GM23338 (cell line): ENCODE results near the gene QRICH1. TPM values are rescaled to one million over a fixed set of nuclear protein-coding genes. Genes with fewer than 3 reads are reported as not detected.
A peak's percentile ranks its signal among the peaks of the same experiment; 100 is the strongest.

Experiments used
- ATAC-seq: fragments of 200-7000 bp; cut with Tn5 transposase; 3 replicates; pipeline ENCODE4 v1.9.1; 2020
- DNase-seq: peaks from one replicate; pipeline ENCODE4 v3.0.0-alpha.2; 2015; ENCODE audit warnings: low spot score
- H2AFZ ChIP-seq: fragments of 200-600 bp; sonication (generic); 2 replicates; pipeline ENCODE4 v1.8.0; 2016; ENCODE audit warnings: antibody characterized with exemption, mild to moderate bottlenecking, moderate library complexity
- H3F3A ChIP-seq: fragments of 200-600 bp; sonication (generic); replicated peaks from 2 replicates; pipeline ENCODE4 v1.8.0; 2017; ENCODE audit warnings: antibody characterized with exemption, mixed run types, low read depth
- H3K27ac ChIP-seq: fragments of 200-600 bp; sonication (generic); 2 replicates; pipeline ENCODE4 v1.6.1; 2016; ENCODE audit warnings: low read depth
- H3K27me3 ChIP-seq: fragments of 200-600 bp; sonication (generic); 2 replicates; pipeline ENCODE4 v1.8.0; 2016; ENCODE audit warnings: mild to moderate bottlenecking, mixed run types, moderate library complexity; ENCODE audit not compliant: insufficient read depth
- H3K36me3 ChIP-seq: fragments of 200-600 bp; sonication (generic); 2 replicates; pipeline ENCODE4 v1.8.0; 2016; ENCODE audit warnings: mild to moderate bottlenecking; ENCODE audit not compliant: insufficient read depth
- H3K4me1 ChIP-seq: fragments of 200-600 bp; sonication (generic); 2 replicates; pipeline ENCODE4 v1.8.0; 2016; ENCODE audit warnings: mild to moderate bottlenecking, moderate library complexity; ENCODE audit not compliant: insufficient read depth
- H3K4me2 ChIP-seq: fragments of 200-600 bp; sonication (generic); 2 replicates; pipeline ENCODE4 v1.7.1; 2017; ENCODE audit warnings: mixed run types
- H3K4me3 ChIP-seq: fragments of 200-600 bp; sonication (generic); 2 replicates; pipeline ENCODE4 v1.6.1; 2016; ENCODE audit warnings: mixed run types
- H3K79me2 ChIP-seq: fragments of 200-600 bp; sonication (generic); replicated peaks from 2 replicates; pipeline ENCODE4 v1.8.0; 2017; ENCODE audit warnings: mild to moderate bottlenecking; ENCODE audit not compliant: insufficient read depth
- H3K9me2 ChIP-seq: fragments of 200-600 bp; sonication (generic); 2 replicates; pipeline ENCODE4 v1.8.0; 2017; ENCODE audit not compliant: insufficient read depth
- H4K20me1 ChIP-seq: fragments of 200-600 bp; sonication (generic); replicated peaks from 2 replicates; pipeline ENCODE4 v1.8.0; 2017; ENCODE audit warnings: mild to moderate bottlenecking; ENCODE audit not compliant: insufficient read depth
- H3K27ac Mint-ChIP-seq: 2 replicates; pipeline ENCODE4 v1.8.0; 2020; ENCODE audit warnings: inconsistent platforms, mild to moderate bottlenecking, moderate library complexity, mixed read lengths
- H3K27me3 Mint-ChIP-seq: 3 replicates; pipeline ENCODE4 v1.8.0; 2022; ENCODE audit warnings: low read depth, mild to moderate bottlenecking, moderate library complexity, mixed read lengths, inconsistent platforms; ENCODE audit not compliant: insufficient read depth, poor library complexity
- H3K36me3 Mint-ChIP-seq: 3 replicates; pipeline ENCODE4 v1.8.0; 2021; ENCODE audit warnings: low read depth, mild to moderate bottlenecking, inconsistent platforms, moderate library complexity, mixed read lengths
- H3K4me1 Mint-ChIP-seq: 3 replicates; pipeline ENCODE4 v1.8.0; 2020; ENCODE audit warnings: mild to moderate bottlenecking, inconsistent platforms, mixed read lengths
- H3K4me3 Mint-ChIP-seq: 3 replicates; pipeline ENCODE4 v1.8.0; 2021; ENCODE audit warnings: moderate library complexity, mild to moderate bottlenecking, inconsistent platforms, mixed read lengths
- H3K9me3 Mint-ChIP-seq: 3 replicates; pipeline ENCODE4 v1.8.0; 2020; ENCODE audit warnings: moderate library complexity, mild to moderate bottlenecking, inconsistent platforms, mixed read lengths
- CREB1 ChIP-seq: fragments of 250-450 bp; sonication (Bioruptor Pico); IDR thresholded peaks from 2 replicates; pipeline ENCODE4 v1.5.0; 2020; ENCODE audit warnings: low read depth, mild to moderate bottlenecking, moderate library complexity
- EZH2phosphoT487 ChIP-seq: fragments of 200-600 bp; sonication (generic); IDR thresholded peaks from one replicate; pipeline ENCODE4 v1.8.1; 2018; ENCODE audit warnings: antibody characterized with exemption; ENCODE audit not compliant: unreplicated experiment
- polyA plus RNA-seq: library from polyadenylated mRNA; unstranded; fragments of >200 nt; fragmentation: Nextera tagmentation; extraction: Ambion mirVana; gene quantifications from 2 replicates; pipeline ENCODE4 v1.2.1, GENCODE V29; 2016
- total RNA-seq: library from RNA; depleted of rRNA; stranded (reverse); fragments of >200 nt; shearing (Covaris generic); gene quantifications from 2 replicates; pipeline ENCODE4 v1.2.3, GENCODE V29; 2014
- TF ChIP-seq, protein P1 (sequence below): IDR thresholded peaks from 2 replicates; pipeline ENCODE4 v1.6.1; 2016; ENCODE audit warnings: antibody characterized with exemption
- TF ChIP-seq, protein P2 (sequence below): fragments of 250-450 bp; sonication (Bioruptor Pico); IDR thresholded peaks from 2 replicates; pipeline ENCODE4 v1.5.0; 2020; ENCODE audit warnings: mild to moderate bottlenecking, moderate library complexity
- TF ChIP-seq, protein P3 (sequence below): IDR thresholded peaks from one replicate; pipeline ENCODE4 v1.6.1; 2018; ENCODE audit warnings: antibody characterized with exemption; ENCODE audit not compliant: unreplicated experiment
- TF ChIP-seq, protein P4 (sequence below), 2 experiments: fragments of 200-600 bp in 1 of 2; sonication (generic) in 1 of 2; conservative IDR thresholded peaks; 2 replicates each; pipeline versions ENCODE4 v1.5.1 to v1.6.1; 2016 to 2017; ENCODE audit warnings: antibody characterized with exemption in 2 of 2, low read depth in 2 of 2, mild to moderate bottlenecking in 2 of 2, moderate library complexity in 1 of 2

QRICH1 gene
- total and polyA plus RNA-seq, 2 experiments from 2014 or later, result 66.9 to 149 TPM

DNA sequence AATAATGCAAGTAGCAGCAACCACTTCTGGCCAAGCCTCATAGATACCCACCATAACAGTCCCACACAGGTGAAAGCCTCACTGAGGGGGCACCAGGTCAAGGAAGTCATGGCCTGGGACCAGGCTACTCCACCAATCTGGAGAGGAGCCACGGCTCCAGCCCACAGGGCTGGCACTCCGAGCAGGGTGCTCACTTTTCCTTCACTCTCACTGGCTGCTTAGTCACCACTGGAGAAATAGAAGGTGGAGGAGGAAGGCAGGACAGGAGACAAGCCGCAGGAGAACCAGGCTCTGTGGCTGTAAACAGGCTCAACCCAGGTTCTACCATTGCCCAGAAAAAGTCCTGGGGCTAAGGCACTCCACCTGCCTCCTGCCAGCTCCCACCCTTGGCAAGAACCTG, 25.6 kb upstream of the QRICH1 start:
- no peak overlapping the region for H3K27ac ChIP-seq
- H3K4me1 ChIP-seq, result peaks cover 4% of the 10 kb centered on the region; the same call in 1 of the 2 replicates
- peaks cover 7% of the 10 kb centered on the region for H3K27me3 Mint-ChIP-seq
- H3K4me1 Mint-ChIP-seq, result peaks cover 4% of the 10 kb centered on the region; the same call in 2 of the 3 replicates
- TF ChIP-seq, protein P1, sequence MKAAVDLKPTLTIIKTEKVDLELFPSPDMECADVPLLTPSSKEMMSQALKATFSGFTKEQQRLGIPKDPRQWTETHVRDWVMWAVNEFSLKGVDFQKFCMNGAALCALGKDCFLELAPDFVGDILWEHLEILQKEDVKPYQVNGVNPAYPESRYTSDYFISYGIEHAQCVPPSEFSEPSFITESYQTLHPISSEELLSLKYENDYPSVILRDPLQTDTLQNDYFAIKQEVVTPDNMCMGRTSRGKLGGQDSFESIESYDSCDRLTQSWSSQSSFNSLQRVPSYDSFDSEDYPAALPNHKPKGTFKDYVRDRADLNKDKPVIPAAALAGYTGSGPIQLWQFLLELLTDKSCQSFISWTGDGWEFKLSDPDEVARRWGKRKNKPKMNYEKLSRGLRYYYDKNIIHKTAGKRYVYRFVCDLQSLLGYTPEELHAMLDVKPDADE, result no peak
- TF ChIP-seq, protein P2, sequence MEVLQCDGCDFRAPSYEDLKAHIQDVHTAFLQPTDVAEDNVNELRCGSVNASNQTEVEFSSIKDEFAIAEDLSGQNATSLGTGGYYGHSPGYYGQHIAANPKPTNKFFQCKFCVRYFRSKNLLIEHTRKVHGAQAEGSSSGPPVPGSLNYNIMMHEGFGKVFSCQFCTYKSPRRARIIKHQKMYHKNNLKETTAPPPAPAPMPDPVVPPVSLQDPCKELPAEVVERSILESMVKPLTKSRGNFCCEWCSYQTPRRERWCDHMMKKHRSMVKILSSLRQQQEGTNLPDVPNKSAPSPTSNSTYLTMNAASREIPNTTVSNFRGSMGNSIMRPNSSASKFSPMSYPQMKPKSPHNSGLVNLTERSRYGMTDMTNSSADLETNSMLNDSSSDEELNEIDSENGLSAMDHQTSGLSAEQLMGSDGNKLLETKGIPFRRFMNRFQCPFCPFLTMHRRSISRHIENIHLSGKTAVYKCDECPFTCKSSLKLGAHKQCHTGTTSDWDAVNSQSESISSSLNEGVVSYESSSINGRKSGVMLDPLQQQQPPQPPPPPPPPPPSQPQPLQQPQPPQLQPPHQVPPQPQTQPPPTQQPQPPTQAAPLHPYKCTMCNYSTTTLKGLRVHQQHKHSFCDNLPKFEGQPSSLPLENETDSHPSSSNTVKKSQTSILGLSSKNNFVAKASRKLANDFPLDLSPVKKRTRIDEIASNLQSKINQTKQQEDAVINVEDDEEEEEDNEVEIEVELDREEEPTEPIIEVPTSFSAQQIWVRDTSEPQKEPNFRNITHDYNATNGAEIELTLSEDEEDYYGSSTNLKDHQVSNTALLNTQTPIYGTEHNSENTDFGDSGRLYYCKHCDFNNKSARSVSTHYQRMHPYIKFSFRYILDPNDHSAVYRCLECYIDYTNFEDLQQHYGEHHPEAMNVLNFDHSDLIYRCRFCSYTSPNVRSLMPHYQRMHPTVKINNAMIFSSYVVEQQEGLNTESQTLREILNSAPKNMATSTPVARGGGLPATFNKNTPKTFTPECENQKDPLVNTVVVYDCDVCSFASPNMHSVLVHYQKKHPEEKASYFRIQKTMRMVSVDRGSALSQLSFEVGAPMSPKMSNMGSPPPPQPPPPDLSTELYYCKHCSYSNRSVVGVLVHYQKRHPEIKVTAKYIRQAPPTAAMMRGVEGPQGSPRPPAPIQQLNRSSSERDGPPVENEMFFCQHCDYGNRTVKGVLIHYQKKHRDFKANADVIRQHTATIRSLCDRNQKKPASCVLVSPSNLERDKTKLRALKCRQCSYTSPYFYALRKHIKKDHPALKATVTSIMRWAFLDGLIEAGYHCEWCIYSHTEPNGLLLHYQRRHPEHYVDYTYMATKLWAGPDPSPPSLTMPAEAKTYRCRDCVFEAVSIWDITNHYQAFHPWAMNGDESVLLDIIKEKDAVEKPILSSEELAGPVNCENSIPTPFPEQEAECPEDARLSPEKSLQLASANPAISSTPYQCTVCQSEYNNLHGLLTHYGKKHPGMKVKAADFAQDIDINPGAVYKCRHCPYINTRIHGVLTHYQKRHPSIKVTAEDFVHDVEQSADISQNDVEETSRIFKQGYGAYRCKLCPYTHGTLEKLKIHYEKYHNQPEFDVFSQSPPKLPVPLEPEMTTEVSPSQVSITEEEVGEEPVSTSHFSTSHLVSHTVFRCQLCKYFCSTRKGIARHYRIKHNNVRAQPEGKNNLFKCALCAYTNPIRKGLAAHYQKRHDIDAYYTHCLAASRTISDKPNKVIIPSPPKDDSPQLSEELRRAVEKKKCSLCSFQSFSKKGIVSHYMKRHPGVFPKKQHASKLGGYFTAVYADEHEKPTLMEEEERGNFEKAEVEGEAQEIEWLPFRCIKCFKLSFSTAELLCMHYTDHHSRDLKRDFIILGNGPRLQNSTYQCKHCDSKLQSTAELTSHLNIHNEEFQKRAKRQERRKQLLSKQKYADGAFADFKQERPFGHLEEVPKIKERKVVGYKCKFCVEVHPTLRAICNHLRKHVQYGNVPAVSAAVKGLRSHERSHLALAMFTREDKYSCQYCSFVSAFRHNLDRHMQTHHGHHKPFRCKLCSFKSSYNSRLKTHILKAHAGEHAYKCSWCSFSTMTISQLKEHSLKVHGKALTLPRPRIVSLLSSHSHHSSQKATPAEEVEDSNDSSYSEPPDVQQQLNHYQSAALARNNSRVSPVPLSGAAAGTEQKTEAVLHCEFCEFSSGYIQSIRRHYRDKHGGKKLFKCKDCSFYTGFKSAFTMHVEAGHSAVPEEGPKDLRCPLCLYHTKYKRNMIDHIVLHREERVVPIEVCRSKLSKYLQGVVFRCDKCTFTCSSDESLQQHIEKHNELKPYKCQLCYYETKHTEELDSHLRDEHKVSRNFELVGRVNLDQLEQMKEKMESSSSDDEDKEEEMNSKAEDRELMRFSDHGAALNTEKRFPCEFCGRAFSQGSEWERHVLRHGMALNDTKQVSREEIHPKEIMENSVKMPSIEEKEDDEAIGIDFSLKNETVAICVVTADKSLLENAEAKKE (CRISPR knock-in tag), result no peak
- TF ChIP-seq CREB1 (CRISPR knock-in tag) (no peak), EZH2phosphoT487 (no peak)
- TF ChIP-seq, protein P3, sequence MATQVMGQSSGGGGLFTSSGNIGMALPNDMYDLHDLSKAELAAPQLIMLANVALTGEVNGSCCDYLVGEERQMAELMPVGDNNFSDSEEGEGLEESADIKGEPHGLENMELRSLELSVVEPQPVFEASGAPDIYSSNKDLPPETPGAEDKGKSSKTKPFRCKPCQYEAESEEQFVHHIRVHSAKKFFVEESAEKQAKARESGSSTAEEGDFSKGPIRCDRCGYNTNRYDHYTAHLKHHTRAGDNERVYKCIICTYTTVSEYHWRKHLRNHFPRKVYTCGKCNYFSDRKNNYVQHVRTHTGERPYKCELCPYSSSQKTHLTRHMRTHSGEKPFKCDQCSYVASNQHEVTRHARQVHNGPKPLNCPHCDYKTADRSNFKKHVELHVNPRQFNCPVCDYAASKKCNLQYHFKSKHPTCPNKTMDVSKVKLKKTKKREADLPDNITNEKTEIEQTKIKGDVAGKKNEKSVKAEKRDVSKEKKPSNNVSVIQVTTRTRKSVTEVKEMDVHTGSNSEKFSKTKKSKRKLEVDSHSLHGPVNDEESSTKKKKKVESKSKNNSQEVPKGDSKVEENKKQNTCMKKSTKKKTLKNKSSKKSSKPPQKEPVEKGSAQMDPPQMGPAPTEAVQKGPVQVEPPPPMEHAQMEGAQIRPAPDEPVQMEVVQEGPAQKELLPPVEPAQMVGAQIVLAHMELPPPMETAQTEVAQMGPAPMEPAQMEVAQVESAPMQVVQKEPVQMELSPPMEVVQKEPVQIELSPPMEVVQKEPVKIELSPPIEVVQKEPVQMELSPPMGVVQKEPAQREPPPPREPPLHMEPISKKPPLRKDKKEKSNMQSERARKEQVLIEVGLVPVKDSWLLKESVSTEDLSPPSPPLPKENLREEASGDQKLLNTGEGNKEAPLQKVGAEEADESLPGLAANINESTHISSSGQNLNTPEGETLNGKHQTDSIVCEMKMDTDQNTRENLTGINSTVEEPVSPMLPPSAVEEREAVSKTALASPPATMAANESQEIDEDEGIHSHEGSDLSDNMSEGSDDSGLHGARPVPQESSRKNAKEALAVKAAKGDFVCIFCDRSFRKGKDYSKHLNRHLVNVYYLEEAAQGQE, result no peak
- TF ChIP-seq, protein P4, sequence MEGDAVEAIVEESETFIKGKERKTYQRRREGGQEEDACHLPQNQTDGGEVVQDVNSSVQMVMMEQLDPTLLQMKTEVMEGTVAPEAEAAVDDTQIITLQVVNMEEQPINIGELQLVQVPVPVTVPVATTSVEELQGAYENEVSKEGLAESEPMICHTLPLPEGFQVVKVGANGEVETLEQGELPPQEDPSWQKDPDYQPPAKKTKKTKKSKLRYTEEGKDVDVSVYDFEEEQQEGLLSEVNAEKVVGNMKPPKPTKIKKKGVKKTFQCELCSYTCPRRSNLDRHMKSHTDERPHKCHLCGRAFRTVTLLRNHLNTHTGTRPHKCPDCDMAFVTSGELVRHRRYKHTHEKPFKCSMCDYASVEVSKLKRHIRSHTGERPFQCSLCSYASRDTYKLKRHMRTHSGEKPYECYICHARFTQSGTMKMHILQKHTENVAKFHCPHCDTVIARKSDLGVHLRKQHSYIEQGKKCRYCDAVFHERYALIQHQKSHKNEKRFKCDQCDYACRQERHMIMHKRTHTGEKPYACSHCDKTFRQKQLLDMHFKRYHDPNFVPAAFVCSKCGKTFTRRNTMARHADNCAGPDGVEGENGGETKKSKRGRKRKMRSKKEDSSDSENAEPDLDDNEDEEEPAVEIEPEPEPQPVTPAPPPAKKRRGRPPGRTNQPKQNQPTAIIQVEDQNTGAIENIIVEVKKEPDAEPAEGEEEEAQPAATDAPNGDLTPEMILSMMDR (conservative IDR thresholded peaks at IDR 0.05; ENCODE audit: low read depth in 2 of 2), result no peak
- DNase-seq, result no peak
- peaks cover 46% of the 10 kb centered on the region for H3K36me3 Mint-ChIP-seq
- no peak overlapping the region for H2AFZ ChIP-seq
- H4K20me1 ChIP-seq, result no peaks in the 10 kb centered on the region
- peak overlapping the region; percentile 94; the same call in 1 of the 2 replicates for H3K4me3 ChIP-seq
- no peaks in the 10 kb centered on the region for H3K9me2 ChIP-seq
- no peaks in the 10 kb centered on the region; the same call in 2 of the 3 replicates for H3K9me3 Mint-ChIP-seq
- no peaks in the 10 kb centered on the region for H3K27me3 ChIP-seq
- peaks cover 21% of the 10 kb centered on the region for H3F3A ChIP-seq
- peaks cover 10% of the 10 kb centered on the region for H3K79me2 ChIP-seq
- peak overlapping the region; percentile 96 for H3K4me2 ChIP-seq
- H3K36me3 ChIP-seq, result peaks cover 15% of the 10 kb centered on the region
- no peak for ATAC-seq
- no peak overlapping the region for H3K27ac Mint-ChIP-seq
- peak overlapping the region; percentile 87 for H3K4me3 Mint-ChIP-seq
